Keratinocyte (primary cell): ENCODE measurements around the gene NCKAP1. TPM values are rescaled to one million over a fixed set of nuclear protein-coding genes. Genes with fewer than 3 reads are reported as not detected.

Experiments used
- DNase-seq: peaks from one replicate; pipeline ENCODE4 v3.0.0-alpha.2; 2011; ENCODE audit warnings: low read depth, missing footprints, low spot score
- FAIRE-seq: peaks from 2 replicates; lab custom pipeline; 2011; peaks lifted over from hg19 to GRCh38; lab: Jason Lieb, UNC
- H2AFZ ChIP-seq: 2 replicates; pipeline ENCODE4 v1.6.0; 2012; ENCODE audit warnings: low read length, control low read depth, inconsistent platforms; ENCODE audit not compliant: control insufficient read depth
- H3K27ac ChIP-seq: 2 replicates; pipeline ENCODE4 v1.5.1; 2011; ENCODE audit warnings: low read length; ENCODE audit not compliant: control insufficient read depth, insufficient read depth
- H3K27me3 ChIP-seq: 3 replicates; pipeline ENCODE4 v1.6.0; 2011; ENCODE audit warnings: low read length; ENCODE audit not compliant: control insufficient read depth, insufficient read depth; ENCODE audit errors: extremely low read depth
- H3K36me3 ChIP-seq, 2 experiments: 2 replicates in 1 of 2; 3 replicates in 1 of 2; pipeline ENCODE4 v1.5.1; 2011; ENCODE audit warnings: low read length in 2 of 2, mild to moderate bottlenecking in 1 of 2; ENCODE audit not compliant: control insufficient read depth in 2 of 2, insufficient read depth in 2 of 2; ENCODE audit errors: extremely low read depth in 1 of 2
- H3K4me1 ChIP-seq: 3 replicates; pipeline ENCODE4 v1.5.1; 2011; ENCODE audit warnings: low read length; ENCODE audit not compliant: control insufficient read depth, insufficient read depth; ENCODE audit errors: extremely low read depth
- H3K4me2 ChIP-seq: 3 replicates; pipeline ENCODE4 v1.6.0; 2011; ENCODE audit warnings: low read depth, low read length; ENCODE audit not compliant: control insufficient read depth, insufficient read depth; ENCODE audit errors: extremely low read depth
- H3K4me3 ChIP-seq, 3 experiments: fragments of 200-600 bp in 1 of 3; sonication (generic) in 1 of 3; 2 replicates in 2 of 3; 3 replicates in 1 of 3; pipeline ENCODE4 v1.5.1; 2011 to 2016; ENCODE audit warnings: low read length in 3 of 3, mild to moderate bottlenecking in 3 of 3, control low read depth in 2 of 3, inconsistent platforms in 1 of 3, low read depth in 1 of 3, mixed read lengths in 1 of 3, mixed run types in 1 of 3, moderate library complexity in 1 of 3; ENCODE audit not compliant: control insufficient read depth in 2 of 3, insufficient read depth in 2 of 3; ENCODE audit errors: extremely low read depth in 1 of 3
- H3K79me2 ChIP-seq: 2 replicates; pipeline ENCODE4 v1.6.0; 2012; ENCODE audit warnings: low read length; ENCODE audit not compliant: control insufficient read depth, insufficient read depth
- H3K9ac ChIP-seq: 3 replicates; pipeline ENCODE4 v1.6.0; 2011; ENCODE audit warnings: low read length; ENCODE audit not compliant: control insufficient read depth, insufficient read depth; ENCODE audit errors: extremely low read depth
- H3K9me1 ChIP-seq: 3 replicates; pipeline ENCODE4 v1.6.0; 2011; ENCODE audit warnings: low read length; ENCODE audit not compliant: control insufficient read depth, insufficient read depth; ENCODE audit errors: extremely low read depth
- H3K9me3 ChIP-seq: 2 replicates; pipeline ENCODE4 v1.5.1; 2012; ENCODE audit warnings: low read depth, low read length; ENCODE audit not compliant: control insufficient read depth
- H4K20me1 ChIP-seq: 3 replicates; pipeline ENCODE4 v1.6.0; 2011; ENCODE audit warnings: low read length; ENCODE audit not compliant: control insufficient read depth, insufficient read depth; ENCODE audit errors: extremely low read depth
- CTCF ChIP-seq, 3 experiments: IDR thresholded peaks in 1 of 3; conservative IDR thresholded peaks in 1 of 3; optimal IDR thresholded peaks in 1 of 3; 2 replicates in 2 of 3; 3 replicates in 1 of 3; pipeline versions ENCODE3 to v1.5.1; 2011; ENCODE audit warnings: low read length in 3 of 3, mild to moderate bottlenecking in 3 of 3, moderate library complexity in 2 of 3, control low read depth in 1 of 3, inconsistent platforms in 1 of 3; ENCODE audit not compliant: insufficient read depth in 2 of 3; ENCODE audit errors: extremely low read depth in 1 of 3
- EZH2 ChIP-seq: IDR thresholded peaks from one replicate; pipeline ENCODE4 v1.6.1; 2012; ENCODE audit warnings: inconsistent platforms, mild to moderate bottlenecking, low read length, moderate library complexity
- dilution Hi-C: fragments of 300-500 bp; cut with MboI; formaldehyde crosslinking; loops from one replicate; pipeline ENCODE4 v1.7.0; 2020; ENCODE audit warnings: low sequenced_read_pairs; ENCODE audit not compliant: extremely low pct_ligation_motif_present
- polyA plus RNA-seq, 5 experiments: library from polyadenylated mRNA; depleted of rRNA in 3 of 5; stranded (reverse) in 3 of 5; stranded (forward) in 1 of 5; unstranded in 1 of 5; fragments of >200 nt; gene quantifications; 1 replicate in 1 of 5; 2 replicates in 3 of 5; 3 replicates in 1 of 5; pipeline versions ENCODE4 v1.2.1 to v1.2.3, GENCODE V29; 2011 to 2012; ENCODE audit warnings: missing spikeins in 2 of 5, low read depth in 1 of 5, low replicate concordance in 1 of 5

NCKAP1 gene
- polyA plus RNA-seq, 1 donor (not counting 4 experiments of a cell fraction or from before 2014, with no cell fraction given): 207 TPM

GRCh38 chr2:183081911-183082310, 43.7 kb upstream of the NCKAP1 start:
- no peaks in the 10 kb centered on the region for H3K9me1 ChIP-seq
- DNase-seq: no peak
- no peak for TF ChIP-seq CTCF (optimal IDR thresholded peaks at IDR 0.05 in 1 of 3, IDR thresholded peaks at IDR 0.05 in 1 of 3, conservative IDR thresholded peaks at IDR 0.05 in 1 of 3; ENCODE audit: extremely low read depth in 1 of 3, insufficient read depth in 2 of 3, low read length in 3 of 3)

GRCh38 chr2:183079139-183079775, 41.0 kb upstream of the NCKAP1 start:
- H3K4me2 ChIP-seq: peak overlapping the region; percentile 86
- peaks cover 3% of the 10 kb centered on the region for H3K4me1 ChIP-seq
- no peaks in the 10 kb centered on the region for H3K79me2 ChIP-seq
- no peaks in the 10 kb centered on the region for H3K9me1 ChIP-seq
- TF ChIP-seq CTCF (optimal IDR thresholded peaks at IDR 0.05 in 1 of 3, IDR thresholded peaks at IDR 0.05 in 1 of 3, conservative IDR thresholded peaks at IDR 0.05 in 1 of 3; ENCODE audit: extremely low read depth in 1 of 3, insufficient read depth in 2 of 3, low read length in 3 of 3) (no peak), EZH2 (no peak)
- H3K9me3 ChIP-seq: no peaks in the 10 kb centered on the region
- FAIRE-seq (peak; percentile 17), DNase-seq (no peak)
- dilution Hi-C loops: no loop called here
- H3K4me3 ChIP-seq: peak overlapping the region; percentile 49 to 88 (median 76)
- peak overlapping the region; percentile 99 for H2AFZ ChIP-seq
- H4K20me1 ChIP-seq: no peaks in the 10 kb centered on the region
- H3K36me3 ChIP-seq: no peaks in the 10 kb centered on the region
- H3K27ac ChIP-seq: peak overlapping the region; percentile 63
- H3K9ac ChIP-seq: peak overlapping the region; percentile 69
- H3K27me3 ChIP-seq: no peaks in the 10 kb centered on the region

More at GRCh38 chr2:183081911-183082310, 43.7 kb upstream of the NCKAP1 start:
- dilution Hi-C loops: no loop called here
- Histone ChIP-seq H3K27me3 (no peaks in the 10 kb centered on the region), H3K79me2 (no peaks in the 10 kb centered on the region), H3K4me1 (peaks cover 3% of the 10 kb centered on the region), H3K27ac (no peak overlapping the region), H4K20me1 (no peaks in the 10 kb centered on the region), H3K36me3 (no peaks in the 10 kb centered on the region), H3K9me3 (no peaks in the 10 kb centered on the region), H3K9ac (no peak overlapping the region), H3K4me2 (no peak overlapping the region), H3K4me3 (no peak overlapping the region), H2AFZ (no peak overlapping the region)
- no peak for FAIRE-seq
